HepG2 (cell line): ENCODE measurements around the gene TAF1C.

Experiments
- AKNA ChIP-seq: sonication (generic); formaldehyde crosslinking; IDR thresholded peaks from 2 replicates; pipeline ENCODE4 v1.4.0; 2020; ENCODE audit warnings: missing genetic modification reagents, borderline replicate concordance
- CTCF ChIP-seq: sonication (generic); formaldehyde crosslinking; IDR thresholded peaks from 2 replicates; pipeline ENCODE4 v1.5.0; 2020; ENCODE audit warnings: mild to moderate bottlenecking, missing genetic modification reagents, moderate library complexity
- EHMT2 ChIP-seq: fragments of 200-600 bp; sonication (generic); IDR thresholded peaks from 2 replicates; pipeline ENCODE4 v1.7.0; 2017; ENCODE audit warnings: antibody characterized with exemption, low read depth, low read length, borderline replicate concordance
- EZH2 ChIP-seq: conservative IDR thresholded peaks from 2 replicates; pipeline ENCODE4 v1.6.1; 2012; ENCODE audit warnings: mild to moderate bottlenecking, low read depth, low read length, moderate library complexity
- FOXJ3 ChIP-seq: sonication (generic); formaldehyde crosslinking; IDR thresholded peaks from 2 replicates; pipeline ENCODE4 v1.4.0; 2020; ENCODE audit warnings: missing genetic modification reagents, mild to moderate bottlenecking, borderline replicate concordance
- HINFP ChIP-seq: sonication (generic); formaldehyde crosslinking; IDR thresholded peaks from 2 replicates; pipeline ENCODE4 v1.4.0; 2020; ENCODE audit warnings: low read depth, mild to moderate bottlenecking, missing genetic modification reagents
- HMG20A ChIP-seq: IDR thresholded peaks from 2 replicates; pipeline ENCODE4 v1.6.1; 2016; ENCODE audit warnings: borderline replicate concordance
- KAT8 ChIP-seq: IDR thresholded peaks from 2 replicates; pipeline ENCODE4 v1.6.1; 2016; ENCODE audit warnings: missing genetic modification reagents, missing compliant biosample characterization
- NFATC3 ChIP-seq: sonication (generic); formaldehyde crosslinking; IDR thresholded peaks from 2 replicates; pipeline ENCODE4 v1.5.1; 2020; ENCODE audit warnings: mild to moderate bottlenecking, missing genetic modification reagents
- NR2F1 ChIP-seq, 2 experiments: fragments of 450-650 bp in 1 of 2; formaldehyde crosslinking in 1 of 2; IDR thresholded peaks; 2 replicates each; pipeline versions ENCODE4 v1.5.0 to v1.6.1; 2016 to 2020; ENCODE audit warnings: mild to moderate bottlenecking in 1 of 2, missing compliant biosample characterization in 1 of 2, missing genetic modification reagents in 1 of 2, moderate library complexity in 1 of 2
- PATZ1 ChIP-seq: sonication (generic); formaldehyde crosslinking; IDR thresholded peaks from 2 replicates; pipeline ENCODE4 v1.4.0; 2020; ENCODE audit warnings: missing genetic modification reagents
- RXRA ChIP-seq: sonication (generic); formaldehyde crosslinking; IDR thresholded peaks from 2 replicates; pipeline ENCODE4 v1.5.1; 2020; ENCODE audit warnings: missing genetic modification reagents
- ZNF138 ChIP-seq: sonication (generic); formaldehyde crosslinking; IDR thresholded peaks from 2 replicates; pipeline ENCODE4 v1.5.0; 2020; ENCODE audit warnings: mild to moderate bottlenecking, low read depth, missing genetic modification reagents
- ZNF282 ChIP-seq: fragments of 450-650 bp; IDR thresholded peaks from 2 replicates; pipeline ENCODE4 v1.6.1; 2018; ENCODE audit not compliant: partially characterized antibody

- no peak for TF ChIP-seq HINFP (CRISPR knock-in tag)
- no peak for TF ChIP-seq ZNF282
- no peak for TF ChIP-seq CTCF (CRISPR knock-in tag)
- TF ChIP-seq ZNF138, result no peak
- TF ChIP-seq FOXJ3 (CRISPR knock-in tag), result no peak
- no peak for TF ChIP-seq RXRA (CRISPR knock-in tag)
- no peak for TF ChIP-seq KAT8 (CRISPR knock-in tag)
- no peak for TF ChIP-seq NR2F1 (CRISPR knock-in tag; IDR thresholded peaks at IDR 0.05)
- TF ChIP-seq EHMT2, result no peak
- TF ChIP-seq NFATC3 (CRISPR knock-in tag), result no peak
- no peak for TF ChIP-seq HMG20A (CRISPR knock-in tag)
- TF ChIP-seq PATZ1, result no peak
- no peak for TF ChIP-seq EZH2
- no peak for TF ChIP-seq AKNA
Observed at GRCh38 chr16:84194470-84195200, 7.8 kb upstream of the TAF1C start.
